Hematopoietic multipotent progenitor cell treated with erythropoietin and hydrocortisone succinate and interleukin-3 and kit ligand, for 17 days (in vitro differentiated cells): ENCODE results near the gene UBAC2.
A peak's percentile ranks its signal among the peaks of the same experiment; 100 is the strongest.
"Not testable (repeated sequence)": the region's sequence is repeated elsewhere in the genome, so short reads cannot be mapped to it uniquely, and the experiment has no call there.

Source experiments
- DNase-seq: peaks from one replicate; pipeline ENCODE4 v3.0.0-alpha.2; 2015; ENCODE audit warnings: low spot score

The UBAC2 gene

DNA sequence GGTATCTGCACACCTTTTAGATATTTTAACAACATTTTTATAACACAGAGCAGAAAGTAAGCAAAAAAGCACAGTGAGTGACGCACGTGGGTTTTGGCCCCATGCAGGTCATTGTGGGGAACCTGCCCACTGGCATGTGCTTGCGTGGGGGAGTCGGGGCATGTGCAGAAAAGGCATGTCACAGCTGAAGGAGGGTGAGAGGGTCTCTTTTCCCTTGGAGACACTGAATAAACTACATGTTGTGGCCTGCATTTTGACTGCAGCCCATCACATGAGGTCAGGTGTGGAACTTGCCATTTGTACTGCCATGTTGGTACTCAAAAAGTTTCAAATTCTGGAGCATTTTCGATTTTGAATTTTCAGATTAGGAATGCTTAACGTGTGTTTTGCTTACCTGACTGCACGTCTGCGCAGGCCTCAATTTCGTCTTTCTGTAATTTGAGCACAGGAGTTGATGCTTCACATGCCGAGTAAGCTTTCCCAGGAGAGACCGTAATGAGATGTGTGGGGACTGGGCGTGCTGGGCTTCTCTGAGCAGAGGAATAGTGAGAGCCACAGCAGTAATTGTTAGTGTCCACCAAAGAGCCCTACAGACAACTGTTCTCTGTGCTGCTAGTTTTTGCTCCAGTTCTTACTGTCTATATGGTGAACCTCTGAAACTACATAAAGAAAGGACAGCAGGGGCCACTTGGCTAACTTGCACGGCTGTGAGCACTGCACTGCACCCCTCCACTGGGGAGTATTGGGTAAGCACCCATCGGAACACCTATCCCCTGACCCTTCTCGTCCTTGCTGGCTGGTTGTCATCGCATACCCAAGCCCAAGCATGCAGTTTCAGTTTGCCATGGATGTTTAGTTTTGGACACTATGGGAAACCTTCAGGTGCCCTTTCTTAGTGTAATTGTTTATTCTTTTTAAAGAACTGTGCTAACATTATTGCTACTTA lies 179.5 kb downstream of the UBAC2 start:
- no peak for DNase-seq

DNA sequence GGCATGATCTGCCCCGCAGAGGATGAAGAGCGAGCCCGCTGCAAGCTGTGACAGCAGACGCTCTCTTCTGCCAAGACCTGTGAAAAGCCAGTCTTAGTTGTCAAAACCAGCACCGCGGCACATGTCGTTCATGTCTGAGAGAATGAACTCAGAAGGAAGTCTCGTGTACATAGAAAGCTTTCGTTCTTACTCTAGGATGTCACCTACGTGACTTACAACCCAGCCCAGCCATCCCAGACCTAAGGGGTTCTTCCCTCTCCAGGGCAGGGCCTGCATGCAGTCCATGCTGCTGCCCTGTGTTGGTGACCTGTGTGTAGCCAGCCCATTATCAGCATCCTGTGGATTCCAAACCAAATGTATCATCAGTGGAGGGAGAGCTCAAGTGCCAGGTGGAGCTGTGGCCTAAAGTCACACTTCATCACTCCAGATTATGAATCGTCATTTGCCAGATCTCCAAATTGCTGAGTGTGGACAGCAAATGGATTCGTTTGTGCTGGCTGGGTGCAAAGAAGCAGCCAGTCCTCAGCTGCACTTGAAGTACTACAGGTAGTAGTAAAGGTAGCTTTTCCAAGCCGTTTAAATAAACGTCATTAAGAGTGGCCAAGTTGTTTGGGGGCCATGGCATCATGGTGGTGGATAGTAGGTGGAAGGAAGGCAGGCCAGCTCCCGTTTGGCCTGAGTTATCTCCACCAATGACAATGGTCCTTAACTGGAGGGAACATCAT lies 180.4 kb downstream of the UBAC2 start:
- DNase-seq = no peak

DNA sequence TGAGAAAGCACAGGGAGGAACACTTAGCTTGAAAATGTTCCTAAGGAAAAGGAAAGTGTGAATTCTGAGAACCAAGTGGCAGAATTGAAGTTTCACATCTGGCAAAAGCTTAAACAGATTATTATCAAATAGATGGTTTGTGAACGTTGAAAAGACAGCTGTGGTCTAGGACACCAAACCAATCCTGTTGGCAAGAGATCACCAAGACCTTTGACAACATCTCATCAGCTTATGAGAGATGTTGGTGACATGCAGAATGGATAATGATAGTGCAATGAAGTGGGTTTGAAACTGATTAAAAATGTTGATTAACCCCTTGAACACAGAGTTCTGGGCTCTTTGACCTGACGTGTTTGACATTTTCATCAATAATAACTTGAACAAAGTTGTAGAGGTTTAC lies 181.1 kb downstream of the UBAC2 start:
- DNase-seq = no peak

DNA sequence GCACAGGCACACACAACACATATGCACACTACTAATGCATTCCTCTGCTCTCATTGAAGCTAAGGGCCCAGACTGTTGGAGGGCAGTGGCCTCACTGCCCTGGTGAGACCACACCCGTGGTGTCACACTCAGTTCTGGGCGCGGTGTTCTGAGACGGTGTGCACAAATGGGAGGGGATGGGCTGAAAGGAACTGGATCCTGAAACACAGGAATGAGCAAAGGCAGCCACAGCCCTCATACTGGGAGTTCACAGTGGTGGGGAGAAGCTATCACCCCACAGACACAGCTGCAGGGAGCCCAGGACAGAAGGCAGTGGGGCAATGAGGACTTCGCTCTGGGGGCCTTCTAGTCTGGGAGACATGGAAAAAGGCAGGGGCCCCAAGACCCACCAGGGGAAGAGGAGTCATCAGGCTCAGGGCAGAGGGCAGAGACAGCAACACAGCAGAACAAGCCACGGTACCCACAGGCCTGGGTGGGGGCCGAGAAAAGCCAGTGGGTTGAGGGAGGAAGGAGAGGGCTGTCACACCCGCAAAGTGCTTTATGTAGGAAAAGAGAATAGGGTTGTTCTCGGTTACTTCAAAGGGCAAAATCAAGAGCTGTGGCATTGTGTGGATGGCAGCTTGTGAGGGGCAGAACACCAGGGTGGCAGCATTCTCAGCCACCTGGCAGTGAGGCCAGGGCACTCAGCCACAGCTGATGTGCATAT lies 181.9 kb downstream of the UBAC2 start:
- DNase-seq = no peak

DNA sequence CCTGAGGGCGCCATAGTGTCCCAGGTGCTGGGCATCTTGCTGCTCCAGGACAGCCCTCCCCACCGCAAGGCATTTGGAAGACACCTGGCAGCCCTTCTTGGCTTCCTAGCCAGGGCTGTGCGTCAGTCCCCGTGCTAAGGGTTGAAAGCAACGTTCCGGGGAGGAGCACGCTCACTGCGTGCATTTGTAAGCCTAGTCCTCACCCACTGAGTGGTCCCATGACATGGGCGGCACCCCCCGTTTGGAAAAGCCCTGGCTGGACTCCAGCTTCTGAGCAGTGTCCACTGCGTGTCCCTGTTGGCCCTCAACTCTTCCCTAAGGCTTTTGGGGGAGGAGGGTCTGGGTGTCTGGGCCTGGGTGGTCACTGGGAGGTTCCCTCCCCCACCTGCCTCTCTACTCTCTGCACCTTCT lies 182.9 kb downstream of the UBAC2 start:
- DNase-seq = no peak

DNA sequence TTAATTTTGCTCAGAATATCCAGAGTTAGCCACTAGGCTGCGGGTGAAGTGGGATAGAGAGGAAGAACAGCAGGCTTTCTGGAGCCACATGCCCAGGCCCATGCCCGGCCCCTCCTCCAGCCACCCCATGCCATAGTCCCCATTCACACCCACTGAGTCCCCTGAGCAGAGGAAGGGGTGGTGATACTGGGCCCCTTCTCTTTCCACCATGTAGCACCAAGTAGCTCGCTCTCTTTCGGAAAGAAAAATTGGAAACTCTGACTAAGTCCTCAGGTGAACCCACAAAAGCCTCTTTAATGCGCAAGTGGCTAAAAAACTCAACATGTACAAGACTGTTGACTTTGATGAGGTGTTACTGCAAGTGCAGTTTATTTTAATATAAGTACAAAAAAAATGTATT lies 183.3 kb downstream of the UBAC2 start:
- no peak for DNase-seq

DNA sequence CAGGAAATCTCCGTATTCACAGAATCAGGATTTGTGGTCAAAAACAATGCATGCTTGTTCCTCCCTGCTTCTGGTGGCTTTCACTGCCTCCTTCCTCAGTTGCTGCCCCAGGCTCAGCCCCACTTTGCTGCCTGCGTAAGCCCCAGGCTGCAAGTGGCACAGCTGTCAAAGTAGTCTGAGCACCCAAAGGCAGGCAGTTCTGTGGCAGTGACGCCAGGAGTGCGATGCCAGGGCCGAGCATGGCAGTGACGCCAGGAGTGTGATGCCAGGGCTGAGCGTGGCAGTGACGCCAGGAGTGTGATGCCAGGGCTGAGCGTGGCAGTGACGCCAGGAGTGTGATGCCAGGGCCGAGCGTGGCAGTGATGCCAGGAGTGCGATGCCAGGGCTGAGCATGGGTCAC lies 183.8 kb downstream of the UBAC2 start:
- DNase-seq = no peak

DNA sequence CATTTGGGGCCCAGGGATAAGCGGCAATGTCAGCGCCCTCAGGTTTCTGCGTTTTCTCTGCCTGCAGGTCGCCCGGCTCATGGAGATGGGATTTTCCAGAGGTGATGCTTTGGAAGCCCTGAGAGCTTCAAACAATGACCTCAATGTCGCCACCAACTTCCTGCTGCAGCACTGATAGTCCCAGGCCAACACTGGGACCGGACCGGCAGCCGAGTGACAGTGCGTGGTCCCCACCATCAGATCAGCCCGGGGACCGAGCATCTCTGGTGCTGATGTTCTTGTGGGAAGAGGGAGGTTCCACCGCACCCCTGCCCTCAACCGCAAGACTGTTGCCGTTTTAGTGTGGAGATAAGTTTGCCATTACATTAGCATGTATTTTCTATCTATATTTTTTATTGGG lies 184.5 kb downstream of the UBAC2 start:
- DNase-seq = no peak

DNA sequence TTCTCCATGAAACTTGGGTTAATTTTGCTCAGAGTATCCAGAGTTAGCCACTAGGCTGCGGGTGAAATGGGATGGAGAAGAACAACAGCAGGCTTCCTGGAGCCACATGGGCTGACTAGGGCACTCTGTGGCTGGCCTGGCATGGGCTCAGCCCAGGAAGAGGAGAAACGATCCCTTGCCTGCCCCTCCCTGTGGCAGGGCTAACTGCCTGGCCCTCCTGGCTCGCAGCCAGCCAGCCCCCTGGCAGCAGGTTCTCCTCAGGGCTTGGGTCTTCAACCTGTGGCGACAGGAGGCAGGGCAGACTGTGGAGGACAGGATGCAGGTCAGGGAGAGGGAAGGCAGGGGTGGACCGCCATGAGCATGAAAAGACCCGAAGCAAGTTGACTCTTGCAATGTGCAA lies 185.3 kb downstream of the UBAC2 start:
- DNase-seq = no peak

DNA sequence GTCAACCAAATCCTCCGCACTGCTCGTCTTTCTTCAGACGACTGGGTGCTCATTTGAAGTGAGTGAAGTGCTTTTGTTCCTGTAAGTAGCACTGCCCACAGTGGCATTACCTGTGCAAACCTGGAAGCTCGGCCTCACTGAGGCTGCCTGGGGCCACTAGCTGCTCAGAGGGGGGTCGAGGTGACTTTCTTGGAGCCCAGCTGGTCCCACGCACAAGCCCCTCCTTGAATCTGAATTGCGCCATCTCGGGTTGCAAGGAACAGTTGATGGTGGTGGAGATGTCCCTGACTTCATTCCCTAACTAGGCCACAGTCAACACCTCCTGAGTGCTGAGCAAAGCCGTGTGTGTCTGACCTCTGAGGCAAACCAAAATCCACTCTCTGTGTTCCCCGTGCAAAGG lies 185.8 kb downstream of the UBAC2 start:
- no peak for DNase-seq

DNA sequence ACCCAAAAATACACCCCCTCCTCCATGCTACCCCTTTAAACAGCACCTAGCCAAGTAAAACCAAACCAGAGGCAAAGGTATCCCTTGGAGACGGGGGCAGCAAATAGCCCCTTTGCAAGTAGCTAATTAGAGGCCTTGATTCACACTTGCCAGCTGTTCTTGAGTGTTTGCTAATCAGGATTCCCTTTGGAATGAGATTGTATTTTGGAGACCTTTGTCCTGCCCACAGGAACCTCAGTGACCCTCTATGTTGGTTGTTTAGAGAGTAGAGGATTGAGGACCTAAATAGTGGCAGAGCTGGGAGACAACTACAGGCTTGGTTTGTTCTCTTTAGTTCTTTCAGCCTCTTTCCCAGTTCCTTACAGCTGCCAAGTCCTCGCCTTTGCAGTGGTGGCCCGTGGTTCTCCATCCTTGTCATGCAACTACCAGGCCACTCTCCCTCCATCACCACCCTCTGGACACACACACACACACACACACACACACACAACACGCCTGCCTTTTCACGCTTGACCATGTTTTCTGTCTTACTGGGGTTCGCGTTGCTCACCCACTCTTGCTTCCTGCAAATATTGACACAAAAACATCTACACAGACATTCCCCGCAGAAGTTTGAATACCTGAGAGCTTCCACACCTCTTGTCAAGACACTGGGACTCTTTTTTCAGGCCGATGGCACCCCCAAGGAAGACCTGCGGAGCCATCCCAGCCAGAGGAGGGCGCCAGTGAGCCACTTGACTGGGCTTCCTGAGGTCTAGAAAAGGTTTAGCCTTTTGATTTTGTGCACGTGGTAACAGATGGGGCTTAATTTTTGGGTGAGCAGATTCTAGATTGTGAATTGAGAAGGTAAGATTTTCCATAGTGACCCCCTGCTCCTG lies 186.5 kb downstream of the UBAC2 start:
- DNase-seq = peak; percentile 41

DNA sequence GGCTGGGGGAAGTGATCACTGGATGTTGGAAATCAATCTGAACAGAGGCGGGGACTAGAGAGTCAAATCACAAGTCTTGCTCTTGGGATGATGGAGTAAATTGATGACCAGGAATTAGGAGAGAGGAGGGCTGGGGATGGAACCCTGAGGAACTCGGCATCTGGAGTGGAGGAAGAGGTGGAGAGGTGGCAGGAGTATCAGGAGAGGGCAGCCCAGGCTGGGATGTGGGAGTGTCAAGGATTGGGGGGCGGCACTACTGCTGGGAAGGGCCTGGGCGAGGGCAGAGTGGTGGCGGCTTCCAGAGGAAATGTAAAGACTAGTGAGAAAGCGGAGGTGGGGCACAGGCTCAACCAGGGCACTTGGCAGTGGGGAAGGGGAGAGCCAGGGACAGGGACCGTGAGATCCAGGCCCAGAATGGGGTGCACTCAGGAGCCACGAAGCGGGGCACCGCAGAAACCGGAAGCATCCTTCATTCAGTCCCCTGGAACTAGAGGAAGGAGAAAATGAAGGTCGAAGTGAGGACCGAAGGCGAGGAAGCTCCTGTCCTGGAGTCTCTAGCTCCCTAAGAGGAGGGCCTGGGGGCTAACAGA lies 187.8 kb downstream of the UBAC2 start:
- no peak for DNase-seq

DNA sequence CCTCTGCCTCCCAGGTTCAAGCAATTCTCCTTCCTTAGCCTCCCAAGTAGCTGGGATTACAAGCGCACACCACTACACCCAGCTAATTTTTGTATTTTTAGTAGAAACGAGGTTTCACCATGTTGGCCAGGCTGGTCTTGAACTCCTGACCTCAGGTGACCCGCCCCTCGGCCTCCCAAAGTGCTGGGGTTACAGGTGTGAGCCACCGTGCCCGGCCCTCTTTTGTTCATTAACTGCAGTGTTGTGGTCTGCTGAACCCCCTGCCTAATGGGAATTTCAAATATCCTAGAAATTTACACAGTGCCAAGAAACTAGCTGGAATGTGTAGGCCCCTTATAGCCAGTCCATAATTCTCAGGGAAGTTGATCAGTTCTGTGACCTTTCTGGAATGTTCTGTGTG lies 188.4 kb downstream of the UBAC2 start:
- not testable (repeated sequence) for DNase-seq

DNA sequence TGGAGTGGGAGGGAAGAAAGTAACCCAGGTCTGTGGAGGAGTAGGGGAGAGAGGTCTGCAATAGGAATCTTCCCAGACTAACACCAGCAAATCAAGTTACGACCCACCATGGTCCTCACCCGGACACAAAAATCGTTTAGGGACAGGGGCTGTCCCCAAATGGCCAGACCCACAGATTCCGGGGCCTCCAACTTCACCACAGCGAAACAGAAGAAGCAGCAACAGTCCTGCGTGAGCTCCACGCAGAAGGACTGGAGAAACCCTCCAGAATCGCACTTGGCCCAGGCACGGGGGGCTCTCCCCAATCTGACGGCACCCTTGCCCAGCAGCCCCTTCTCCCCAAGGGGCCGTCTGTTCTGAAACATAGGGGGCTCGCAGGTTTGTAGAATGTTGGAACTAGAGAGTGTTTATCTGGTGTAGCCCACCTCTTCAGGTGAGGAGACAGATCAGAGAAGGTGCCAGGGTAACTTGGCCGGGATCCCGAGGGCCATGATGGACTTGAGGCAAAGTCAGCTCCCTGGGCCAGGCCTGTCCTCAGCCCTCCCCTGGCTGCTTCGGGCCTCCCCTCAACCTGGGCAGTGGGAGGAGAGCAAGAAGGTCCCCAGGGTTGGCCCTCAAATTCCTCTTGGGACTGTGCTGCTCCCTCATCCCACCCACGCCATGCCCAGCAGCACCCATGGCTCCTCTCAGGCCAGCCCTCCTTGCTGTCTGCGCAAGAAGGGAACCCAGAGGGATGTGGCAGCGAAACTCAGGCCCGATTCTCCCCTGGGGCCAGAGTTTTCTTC lies 189.1 kb downstream of the UBAC2 start:
- DNase-seq = no peak

DNA sequence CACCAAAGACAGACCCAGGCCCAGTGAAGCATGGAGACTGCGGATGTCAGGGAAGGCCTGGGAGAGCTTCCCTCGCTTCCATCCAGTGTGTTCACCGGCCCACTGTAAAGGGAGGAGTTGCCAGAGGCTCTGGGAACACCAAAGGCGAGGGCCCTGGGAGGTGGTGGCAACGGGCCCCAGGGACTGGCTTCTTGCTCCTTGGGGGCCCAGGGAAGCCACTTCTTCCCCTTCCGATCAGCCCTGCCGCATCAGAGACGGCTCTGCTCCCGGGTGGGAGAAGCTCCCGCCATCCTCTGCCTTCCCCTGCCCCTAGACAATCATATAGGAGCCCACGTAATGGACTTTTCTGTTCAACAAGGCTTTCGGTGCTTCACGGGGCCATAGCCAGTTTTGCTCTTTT lies 189.9 kb downstream of the UBAC2 start:
- DNase-seq = no peak

DNA sequence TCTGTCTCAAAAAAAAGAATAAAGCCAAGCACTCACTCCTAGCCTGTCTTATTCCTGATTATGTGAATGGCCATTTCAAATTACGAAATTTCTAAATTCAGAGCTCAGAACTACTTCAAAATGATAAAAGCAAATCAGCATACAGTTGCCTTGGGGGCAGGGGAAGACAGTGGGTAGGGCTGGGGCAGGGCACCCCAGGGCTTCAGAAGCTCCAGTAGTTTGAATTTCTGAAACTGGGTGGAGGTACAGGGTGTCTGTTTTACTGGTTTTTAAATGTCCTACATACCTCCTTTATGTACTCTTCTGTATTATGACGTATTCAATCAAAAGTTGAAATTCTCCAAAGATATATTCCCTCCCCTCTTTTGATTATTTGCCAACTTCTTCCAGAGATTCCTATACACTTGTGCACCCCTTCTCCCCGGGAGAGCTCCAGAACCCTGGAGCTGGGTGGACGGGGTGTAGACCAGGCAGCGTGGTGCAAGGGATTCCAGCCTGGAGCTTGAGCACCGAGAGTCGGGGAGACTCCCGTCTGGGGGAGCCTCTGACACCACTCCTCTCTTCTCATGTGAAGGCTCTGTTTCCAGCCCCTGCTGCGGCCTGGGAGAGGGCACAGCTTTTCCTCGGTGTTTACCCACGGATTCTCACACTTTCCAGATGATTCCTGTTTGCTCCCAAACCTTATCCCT lies 191.3 kb downstream of the UBAC2 start:
- DNase-seq = no peak

DNA sequence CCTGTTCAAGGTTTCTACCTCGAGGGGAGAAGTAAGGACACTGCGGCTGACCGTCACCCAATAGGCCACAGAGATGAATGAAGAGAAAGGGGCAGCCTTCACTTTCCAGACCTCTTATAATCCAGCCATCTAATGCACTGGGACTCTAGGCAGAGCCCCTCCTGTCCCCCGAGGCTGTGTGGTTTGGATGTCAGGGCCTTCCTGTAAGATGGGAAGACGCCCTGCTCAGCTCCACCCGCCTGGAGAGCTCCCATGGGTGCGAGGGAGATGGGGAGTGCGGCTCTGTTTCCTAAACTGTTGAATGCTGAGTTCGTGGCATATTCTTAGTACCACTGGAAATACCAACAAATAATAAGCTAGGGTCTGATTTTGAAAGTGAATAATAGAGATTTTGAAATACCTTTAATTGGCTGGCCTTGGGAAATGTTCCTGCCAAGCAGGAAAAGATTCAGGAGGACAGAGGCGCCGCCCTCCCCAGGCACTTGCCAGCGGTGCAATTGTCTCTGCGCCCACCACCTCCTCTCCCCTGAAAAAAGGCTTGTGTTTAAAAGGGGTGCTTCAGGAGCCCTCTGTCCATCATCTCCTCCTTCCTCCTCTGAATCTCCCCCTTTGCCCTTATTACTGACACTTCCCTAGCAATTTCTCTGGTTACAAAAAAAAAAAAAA lies 191.9 kb downstream of the UBAC2 start:
- DNase-seq = no peak

DNA sequence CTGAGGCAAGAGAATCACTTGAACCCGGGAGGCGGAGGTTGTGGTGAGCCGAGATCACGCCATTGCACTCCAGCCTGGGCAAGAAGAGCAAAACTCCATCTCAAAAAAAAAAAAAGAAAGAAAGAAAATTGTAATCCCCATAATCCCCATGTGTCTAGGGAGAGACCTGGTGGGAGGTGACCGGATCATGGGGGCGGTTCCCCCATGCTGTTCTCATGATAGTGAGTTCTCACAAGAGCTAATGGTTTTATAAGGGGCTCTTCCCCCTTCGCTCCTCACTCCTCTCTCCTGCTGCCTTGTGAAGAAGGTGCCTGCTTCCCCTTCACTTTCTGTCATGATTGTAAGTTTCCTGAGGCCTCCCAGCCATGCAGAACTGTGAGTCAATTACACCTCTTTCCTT lies 192.7 kb downstream of the UBAC2 start:
- DNase-seq = not testable (repeated sequence)
